GM19099 (cell line): ENCODE data around the gene TEX50.

Source experiments
- POLR2A ChIP-seq: IDR thresholded peaks from 3 replicates; pipeline ENCODE4 v1.6.1; 2011; ENCODE audit warnings: low read depth; ENCODE audit not compliant: insufficient read length; ENCODE audit errors: extremely low read depth

TEX50 gene

GRCh38 chr1:173663159-173663558 is 28.0 kb downstream of the TEX50 start:
- TF ChIP-seq POLR2A: no peak

GRCh38 chr1:173666646-173667045 is 31.5 kb downstream of the TEX50 start:
- TF ChIP-seq POLR2A: no peak

- TF ChIP-seq POLR2A: no peak
Observed at GRCh38 chr1:173669491-173669941, 34.4 kb downstream of the TEX50 start, which contains the start of gene ANKRD45. TSS of gene ANKRD45 (minus strand) at chr1:173669851. CDS start at chr1:173659418, 10,433 bp downstream.

GRCh38 chr1:173682184-173682583 is 47.0 kb downstream of the TEX50 start:
- no peak for TF ChIP-seq POLR2A
